GM21576 (cell line): ENCODE results near the gene ABCG2.
"Not testable (repeated sequence)": the region's sequence is repeated elsewhere in the genome, so short reads cannot be mapped to it uniquely, and the experiment has no call there.

Source experiments
- ATAC-seq: cut with Tn5 transposase; IDR thresholded peaks from one replicate; pipeline ENCODE4 v1.9.1; 2021; ENCODE audit warnings: mild to moderate bottlenecking, moderate library complexity; ENCODE audit not compliant: unreplicated experiment

Gene ABCG2

GRCh38 chr4:88119943-88120342 lies 38.5 kb downstream of the ABCG2 start:
- ATAC-seq: no peak

- ATAC-seq: no peak
Observed at GRCh38 chr4:88115587-88115986, 42.9 kb downstream of the ABCG2 start.

- ATAC-seq: no peak
Observed at GRCh38 chr4:88112856-88113255, 45.6 kb downstream of the ABCG2 start.

GRCh38 chr4:88110826-88111225 lies 47.6 kb downstream of the ABCG2 start:
- no peak for ATAC-seq

- ATAC-seq: no peak
Observed at GRCh38 chr4:88109123-88109881, 49.1 kb downstream of the ABCG2 start.

- ATAC-seq: no peak
Observed at GRCh38 chr4:88108747-88109122, 49.7 kb downstream of the ABCG2 start.

GRCh38 chr4:88108108-88108465 lies 50.4 kb downstream of the ABCG2 start:
- not testable (repeated sequence) for ATAC-seq

GRCh38 chr4:88107406-88108107 lies 50.9 kb downstream of the ABCG2 start:
- no peak for ATAC-seq

- ATAC-seq: no peak
Observed at GRCh38 chr4:88106205-88106604, 52.2 kb downstream of the ABCG2 start.

GRCh38 chr4:88104902-88105610 lies 53.4 kb downstream of the ABCG2 start:
- ATAC-seq: no peak

GRCh38 chr4:88102026-88102425 lies 56.4 kb downstream of the ABCG2 start:
- no peak for ATAC-seq

GRCh38 chr4:88101165-88101564 lies 57.3 kb downstream of the ABCG2 start:
- ATAC-seq: no peak

- ATAC-seq: no peak
Observed at GRCh38 chr4:88098993-88099752, 59.3 kb downstream of the ABCG2 start.

GRCh38 chr4:88097781-88098180 lies 60.7 kb downstream of the ABCG2 start:
- no peak for ATAC-seq

GRCh38 chr4:88097301-88097700 lies 61.1 kb downstream of the ABCG2 start:
- ATAC-seq: no peak

- no peak for ATAC-seq
Observed at GRCh38 chr4:88093874-88094273, 64.6 kb downstream of the ABCG2 start.

GRCh38 chr4:88091378-88091777 lies 67.1 kb downstream of the ABCG2 start:
- no peak for ATAC-seq

GRCh38 chr4:88090898-88091297 lies 67.5 kb downstream of the ABCG2 start:
- no peak for ATAC-seq

- no peak for ATAC-seq
Observed at GRCh38 chr4:88087004-88087403, 71.4 kb downstream of the ABCG2 start.

GRCh38 chr4:88080626-88081025 lies 77.8 kb downstream of the ABCG2 start:
- ATAC-seq: no peak

GRCh38 chr4:88078579-88078978 lies 79.9 kb downstream of the ABCG2 start:
- no peak for ATAC-seq
